NCI-H460 (cell line): ENCODE measurements around the gene WDR27. TPM values are rescaled to one million over a fixed set of nuclear protein-coding genes. Genes with fewer than 3 reads are reported as not detected.

Experiments used
- DNase-seq: peaks from one replicate; pipeline ENCODE4 v3.0.0-alpha.2; 2016; ENCODE audit warnings: low read depth; ENCODE audit errors: extremely low read depth
- polyA plus RNA-seq: library from polyadenylated mRNA; depleted of rRNA; stranded (reverse); fragments of >200 nt; gene quantifications from 2 replicates; pipeline ENCODE4 v1.2.3, GENCODE V29; 2014; cell fraction: nucleus; rRNA removed
- total RNA-seq: library from RNA; depleted of rRNA; stranded (reverse); fragments of >200 nt; shearing (Covaris generic); gene quantifications from 2 replicates; pipeline ENCODE4 v1.2.3, GENCODE V29; 2014; rRNA removed

The WDR27 gene
- 16.9 and 24.0 TPM in 2 replicates for total RNA-seq
- polyA plus RNA-seq = 89.5 and 117 TPM in 2 replicates

DNA sequence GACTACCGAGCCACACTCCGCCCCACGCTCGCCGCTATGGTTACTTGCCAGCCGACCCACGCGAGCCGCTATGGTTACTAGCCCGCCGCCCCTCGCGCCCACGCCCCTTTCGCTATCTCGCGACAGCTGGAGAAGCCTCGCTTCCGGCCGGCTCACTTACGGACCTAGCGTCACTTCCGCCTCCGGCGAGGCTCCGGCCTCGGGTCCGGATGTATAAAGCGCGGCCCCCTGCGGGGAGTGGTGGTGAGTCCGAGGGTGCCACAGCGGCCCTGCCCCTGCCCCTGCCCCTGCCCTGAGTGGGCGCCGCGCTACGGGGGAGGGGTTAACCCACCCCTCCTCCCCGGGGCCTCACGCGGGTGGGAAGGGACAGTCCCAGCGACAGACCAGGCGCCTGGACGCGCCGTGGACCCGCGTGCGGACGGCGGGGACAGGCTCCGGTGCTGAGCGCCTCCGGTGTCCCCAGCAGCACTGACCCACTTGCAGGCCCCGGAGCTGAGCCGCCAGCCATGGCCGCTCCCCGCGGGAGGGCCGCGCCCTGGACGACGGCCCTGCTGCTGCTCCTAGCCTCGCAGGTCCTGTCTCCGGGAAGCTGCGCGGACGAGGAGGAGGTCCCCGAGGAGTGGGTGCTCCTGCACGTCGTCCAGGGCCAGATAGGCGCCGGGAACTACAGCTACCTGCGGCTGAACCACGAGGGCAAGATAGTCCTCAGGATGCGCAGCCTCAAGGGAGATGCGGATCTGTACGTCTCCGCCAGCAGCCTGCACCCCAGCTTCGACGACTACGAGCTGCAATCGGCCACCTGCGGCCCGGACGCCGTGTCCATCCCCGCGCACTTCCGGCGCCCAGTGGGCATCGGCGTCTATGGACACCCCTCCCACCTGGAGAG is at the start of gene WDR27, which contains the start of gene C6orf120:
TSS of gene WDR27 (minus strand) at position 76 of the 886 bp plus-strand sequence. CDS start 13,024 bp downstream, outside the sequence.
TSS of gene C6orf120 (plus strand) at position 173 of the 886 bp plus-strand sequence. CDS start at position 507, 334 bp downstream.
- DNase-seq = peak; percentile 91

DNA sequence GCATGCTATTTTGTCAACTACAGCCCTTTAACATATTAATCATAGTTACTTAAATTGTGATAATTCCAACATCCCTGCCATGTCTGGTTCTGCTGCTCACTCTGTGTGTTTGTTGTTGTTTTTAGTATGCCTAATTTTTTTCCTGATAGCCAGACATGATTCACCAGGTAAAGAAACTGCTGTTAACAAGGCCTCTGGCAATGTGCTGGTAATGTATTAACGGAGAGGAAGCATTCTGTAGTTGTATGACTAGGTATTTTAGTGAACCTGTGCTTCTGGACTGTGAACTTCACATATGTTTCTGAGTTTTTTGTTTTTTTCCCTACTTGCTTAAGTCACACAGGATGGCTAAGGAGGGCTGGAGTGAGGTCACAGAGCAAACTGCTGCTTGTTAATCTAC is 44.7 kb upstream of the WDR27 start:
- DNase-seq = no peak

DNA sequence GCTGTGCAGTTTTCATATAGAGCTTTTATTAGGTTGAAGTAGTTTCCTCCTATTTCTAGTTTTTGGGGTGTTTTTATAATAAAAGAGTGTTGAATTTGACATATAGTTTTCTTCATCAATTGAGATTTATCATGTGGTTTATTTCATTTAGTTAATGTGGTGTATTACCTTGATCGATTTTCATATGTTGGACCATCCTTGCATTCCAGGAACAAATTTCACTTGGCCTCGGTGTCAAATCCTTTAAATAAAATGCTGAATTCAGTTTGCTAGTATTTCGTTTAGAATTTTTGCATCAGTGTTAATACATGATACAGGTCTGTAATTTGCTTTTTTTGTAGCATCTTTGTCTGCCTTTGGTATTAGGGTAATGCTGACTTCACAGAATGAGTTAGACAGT is 43.6 kb upstream of the WDR27 start:
- no peak for DNase-seq

DNA sequence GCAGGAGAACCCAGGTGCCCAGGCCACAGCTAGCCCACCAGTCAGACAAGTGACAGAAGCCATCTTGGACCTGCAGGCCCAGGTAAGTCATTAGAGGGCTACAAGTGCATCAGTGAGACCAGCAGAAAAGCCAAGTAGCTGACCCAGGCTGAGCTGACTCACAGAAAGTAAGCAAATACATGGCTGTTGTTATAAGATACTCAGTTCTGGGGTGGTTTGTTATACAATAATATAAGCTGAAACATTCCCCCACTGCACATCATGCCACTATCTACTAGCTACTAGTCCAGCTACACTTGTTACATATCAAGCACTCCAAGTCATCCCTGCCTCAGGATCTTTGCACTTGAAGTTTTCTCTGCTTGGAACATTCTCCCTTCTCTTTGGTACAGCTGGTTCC is 39.5 kb upstream of the WDR27 start:
- DNase-seq = no peak

DNA sequence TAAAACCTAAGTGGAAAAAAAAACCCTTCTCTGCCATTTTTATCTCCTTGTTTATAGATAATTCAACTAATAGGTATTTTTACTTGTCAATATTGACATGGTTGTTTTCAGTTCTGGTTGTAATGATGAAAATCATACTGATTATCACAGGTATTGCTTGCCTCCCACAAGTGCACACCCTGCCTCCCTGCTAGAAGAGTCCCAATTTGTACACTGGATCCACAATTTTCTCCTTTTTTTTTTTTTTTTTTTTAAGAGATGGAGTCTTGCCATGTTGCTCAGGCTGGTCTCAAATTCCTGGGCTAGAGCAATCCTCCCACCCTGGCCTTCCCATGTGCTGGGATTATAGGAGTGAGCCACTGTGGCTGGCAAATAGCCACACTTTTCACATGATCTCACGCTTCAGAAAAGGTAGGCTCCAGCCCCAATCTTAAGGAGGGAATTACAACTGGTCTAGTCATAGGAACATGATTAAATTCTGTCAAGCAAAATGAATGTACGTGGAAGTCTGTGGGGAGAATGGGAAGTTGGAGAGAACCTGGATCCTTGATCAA is 37.2 kb upstream of the WDR27 start:
- no peak for DNase-seq

DNA sequence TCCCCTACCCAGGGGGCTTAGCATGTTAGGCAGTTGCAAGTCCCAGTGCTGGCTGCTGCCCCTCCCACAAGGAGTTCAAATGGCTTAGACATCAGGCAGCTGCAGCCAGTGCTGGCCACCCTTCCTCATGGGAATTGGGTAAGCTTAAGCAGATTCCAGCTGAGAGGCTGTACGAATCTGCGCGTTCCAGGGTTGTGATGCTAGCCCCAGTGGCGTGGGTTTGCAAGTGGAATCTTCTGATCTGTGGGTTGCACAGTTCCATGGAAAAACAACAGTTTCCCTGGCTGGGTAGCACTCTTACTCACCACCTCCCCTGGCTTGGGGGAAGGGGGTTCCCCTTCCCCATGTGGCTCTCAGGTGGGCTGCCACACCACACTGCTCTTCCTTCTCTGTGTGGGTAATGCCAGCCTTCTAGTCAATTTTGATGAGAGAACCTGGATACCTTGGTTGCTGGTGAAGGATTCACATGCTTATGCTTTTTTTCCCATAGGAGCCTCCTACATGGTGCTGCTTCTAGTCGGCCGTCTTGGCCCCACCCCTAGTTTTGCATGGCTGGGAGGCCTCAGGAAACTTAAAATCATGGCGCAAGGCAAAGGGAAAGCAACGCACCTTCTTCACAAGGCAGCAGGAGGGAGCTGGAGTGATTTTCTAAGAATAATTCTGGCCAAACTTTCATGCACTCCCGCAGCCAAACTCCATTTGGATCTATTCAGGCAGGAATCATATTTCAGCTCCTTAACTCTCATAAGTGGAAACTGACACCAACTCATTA is 36.6 kb upstream of the WDR27 start:
- DNase-seq = no peak

DNA sequence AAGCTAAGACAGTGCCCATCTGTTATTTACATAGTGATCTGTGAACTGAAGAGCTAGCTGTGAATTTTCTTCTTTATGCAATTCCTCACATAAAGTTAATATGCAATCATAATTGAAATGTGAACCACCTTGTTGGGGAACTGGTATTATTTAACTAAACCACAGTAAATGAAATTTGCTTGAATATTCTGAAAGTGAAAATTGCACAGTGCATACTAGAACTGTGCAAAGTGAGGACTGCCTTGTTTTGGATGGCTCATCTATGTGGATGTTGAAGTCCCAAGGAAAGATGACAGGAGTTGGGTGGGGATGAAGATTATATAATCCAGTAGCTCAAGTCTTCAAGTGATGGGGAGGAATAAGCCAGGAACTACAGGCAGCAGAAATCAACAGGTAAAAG is 28.1 kb upstream of the WDR27 start:
- DNase-seq = no peak

DNA sequence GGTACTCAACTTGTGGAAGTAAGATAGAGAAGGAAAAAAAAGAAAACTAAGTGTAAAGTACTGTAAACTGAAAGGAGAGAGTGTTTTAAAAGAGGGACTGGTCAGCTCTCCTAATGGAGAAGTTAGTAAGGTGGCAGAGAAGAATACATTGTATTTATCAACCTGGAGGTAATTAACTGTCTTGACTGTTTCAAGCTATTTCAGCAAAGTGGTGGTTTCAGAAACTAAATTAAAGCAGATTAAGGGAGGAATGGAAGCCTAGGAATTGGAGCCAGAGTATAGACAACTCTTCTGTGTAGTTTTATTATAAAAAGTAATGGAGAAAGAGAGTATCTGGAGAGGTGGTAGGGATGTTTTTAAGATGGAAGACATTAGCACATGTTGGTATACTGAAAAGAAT is 25.1 kb upstream of the WDR27 start:
- DNase-seq = no peak

DNA sequence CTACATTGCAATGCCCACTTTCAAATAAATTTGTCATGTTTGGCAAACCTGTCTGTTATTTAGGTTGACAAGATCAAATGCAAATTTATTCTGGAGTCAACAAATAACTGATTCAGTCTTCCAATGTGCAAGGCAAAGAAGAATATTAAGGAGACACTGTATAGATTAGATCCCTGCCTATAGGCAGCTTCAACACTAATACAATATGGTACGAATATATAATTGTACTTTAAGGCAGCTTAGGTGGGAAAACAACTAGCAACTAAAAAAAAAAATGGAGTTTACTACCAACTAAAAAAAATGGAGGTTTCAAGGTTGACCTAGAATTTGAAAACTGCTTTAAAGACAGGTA is 24.2 kb upstream of the WDR27 start:
- DNase-seq = no peak

DNA sequence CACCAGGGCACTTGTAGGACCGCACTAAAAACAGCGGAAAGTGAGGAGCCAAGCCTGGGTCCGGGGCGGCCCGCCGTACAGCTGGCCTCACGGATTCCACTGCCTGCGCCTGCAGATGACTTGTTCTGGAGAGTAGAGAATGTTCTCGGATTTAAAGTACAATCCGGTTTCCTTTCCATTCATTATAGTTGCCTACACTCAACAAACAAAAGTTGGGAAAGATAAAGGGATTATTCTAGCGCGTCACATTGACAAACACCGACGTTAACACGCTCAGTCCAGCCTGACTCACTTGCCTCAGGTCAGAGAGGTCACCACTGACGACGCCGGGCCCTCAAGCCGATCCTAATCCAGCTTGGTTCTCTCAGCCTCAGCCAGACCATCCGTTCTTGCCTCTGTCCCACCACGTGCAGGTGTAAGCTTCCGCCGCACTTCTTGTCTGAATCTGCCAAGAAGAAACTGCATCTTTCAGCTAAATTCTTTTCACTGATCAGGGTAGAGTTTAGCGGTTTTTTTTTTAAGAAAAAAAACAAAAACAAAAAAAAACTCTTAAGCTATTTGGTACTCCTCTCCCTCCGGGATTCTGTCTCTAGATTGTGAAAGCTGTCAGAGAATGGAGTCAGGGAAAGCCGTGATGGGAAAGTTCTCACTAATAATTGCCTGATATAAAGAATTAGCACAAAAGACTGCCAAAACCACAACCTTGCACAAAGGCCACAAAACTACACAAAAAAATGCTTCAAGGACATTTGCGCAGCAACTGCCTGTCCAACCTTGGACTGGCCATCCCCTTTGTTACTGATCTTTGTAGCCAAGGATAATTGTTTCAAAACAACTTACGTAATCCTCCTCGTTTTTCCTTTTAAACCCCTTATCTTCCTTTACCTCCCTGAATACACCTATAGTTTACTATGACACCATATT is 23.6 kb upstream of the WDR27 start:
- DNase-seq = peak; percentile 58

DNA sequence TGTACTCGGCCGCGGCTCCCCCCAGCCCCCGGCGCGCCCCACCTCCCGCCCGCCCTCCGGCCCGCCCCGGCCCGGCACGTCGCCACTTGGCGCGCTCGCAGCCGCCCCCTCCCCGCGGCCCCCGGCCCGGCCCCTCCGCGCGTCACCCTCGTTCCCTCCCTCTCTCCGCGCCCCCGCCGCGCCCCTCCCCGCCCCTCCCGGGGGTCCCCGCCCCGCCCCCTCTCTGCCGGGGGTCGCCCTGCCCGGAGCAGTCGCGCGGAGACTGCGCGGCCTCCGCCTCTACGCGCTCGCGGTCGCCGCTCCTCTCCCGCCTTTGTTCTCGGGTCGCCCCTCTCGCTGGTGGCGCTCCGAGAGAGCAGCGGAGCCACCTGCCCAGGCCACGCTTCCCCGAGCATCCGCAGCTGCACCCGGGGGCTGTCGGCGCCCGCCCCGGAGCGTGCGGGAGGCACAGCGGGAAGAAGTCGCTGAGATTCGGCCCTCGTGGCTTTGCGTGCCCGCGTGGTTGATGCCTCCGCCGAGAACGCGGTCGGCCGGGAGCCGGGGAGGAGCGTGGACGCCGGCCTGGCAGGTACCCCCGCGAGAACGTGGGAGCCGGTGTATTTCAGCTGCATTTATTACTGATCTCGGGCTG is 22.8 kb upstream of the WDR27 start, which contains the start of gene PHF10:
TSS of gene PHF10 (minus strand) at position 7 of the 631 bp plus-strand sequence. CDS start 569 bp downstream, outside the sequence.
- DNase-seq = peak; percentile 9

DNA sequence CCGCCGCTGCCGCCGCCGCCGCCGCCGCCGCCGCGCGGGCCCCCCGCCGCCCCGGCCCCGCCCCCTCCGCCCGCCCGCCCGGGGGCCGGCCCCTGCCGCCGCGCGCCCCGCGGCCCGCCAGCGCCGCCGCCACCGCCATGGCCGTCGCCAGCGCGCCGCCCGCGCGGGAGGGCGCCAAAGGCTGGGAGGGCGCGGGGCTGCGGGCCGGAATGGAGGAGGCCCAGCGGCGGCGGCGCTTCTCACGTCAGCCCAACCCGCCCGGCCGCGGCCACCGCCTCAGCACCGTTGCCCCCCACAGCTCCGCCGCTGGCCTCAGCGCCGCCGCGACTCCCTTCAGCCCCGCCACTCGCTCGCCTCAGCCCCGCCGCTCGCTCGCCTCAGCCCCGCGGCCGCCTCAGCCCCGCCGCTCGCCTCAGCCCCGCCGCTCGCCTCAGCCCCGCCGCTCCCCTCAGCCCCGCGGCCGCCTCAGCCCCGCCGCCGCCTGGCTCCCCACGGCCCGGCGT is 22.2 kb upstream of the WDR27 start:
- peak; percentile 12 for DNase-seq

DNA sequence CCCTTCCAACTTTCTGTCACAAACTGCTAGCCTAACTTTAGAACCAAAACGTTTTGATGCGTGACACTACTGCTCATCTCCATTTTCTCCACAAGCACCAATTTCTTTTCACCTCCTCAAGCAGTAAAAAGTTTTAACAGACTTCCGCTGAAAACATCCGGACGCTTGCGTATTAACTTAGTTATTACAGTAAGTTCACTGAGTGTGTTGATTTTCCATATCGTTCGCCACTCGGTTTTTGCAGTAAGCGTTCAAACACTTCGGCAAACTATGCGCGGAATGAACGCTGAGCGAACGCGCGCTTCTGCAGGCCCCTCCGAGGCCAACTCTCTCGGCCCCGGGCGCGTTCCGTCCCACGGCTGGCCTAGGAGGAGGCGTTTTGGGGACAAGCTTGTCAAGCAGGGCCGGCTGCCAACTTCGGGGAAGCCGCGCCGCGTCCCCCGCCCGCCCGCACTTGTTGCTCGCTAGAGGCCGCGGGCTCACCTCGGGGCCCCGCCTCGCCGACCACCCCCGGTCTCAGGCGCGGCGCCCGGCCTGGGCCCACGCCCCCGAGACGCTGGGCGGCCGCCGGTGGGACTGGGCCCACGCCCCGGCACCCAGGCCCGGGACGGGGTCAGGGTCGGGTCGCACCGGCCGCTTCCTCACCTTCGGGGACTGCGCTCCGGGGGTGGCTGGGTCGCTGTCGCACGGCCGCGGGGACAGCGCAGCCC is 21.5 kb upstream of the WDR27 start:
- DNase-seq = peak; percentile 6

DNA sequence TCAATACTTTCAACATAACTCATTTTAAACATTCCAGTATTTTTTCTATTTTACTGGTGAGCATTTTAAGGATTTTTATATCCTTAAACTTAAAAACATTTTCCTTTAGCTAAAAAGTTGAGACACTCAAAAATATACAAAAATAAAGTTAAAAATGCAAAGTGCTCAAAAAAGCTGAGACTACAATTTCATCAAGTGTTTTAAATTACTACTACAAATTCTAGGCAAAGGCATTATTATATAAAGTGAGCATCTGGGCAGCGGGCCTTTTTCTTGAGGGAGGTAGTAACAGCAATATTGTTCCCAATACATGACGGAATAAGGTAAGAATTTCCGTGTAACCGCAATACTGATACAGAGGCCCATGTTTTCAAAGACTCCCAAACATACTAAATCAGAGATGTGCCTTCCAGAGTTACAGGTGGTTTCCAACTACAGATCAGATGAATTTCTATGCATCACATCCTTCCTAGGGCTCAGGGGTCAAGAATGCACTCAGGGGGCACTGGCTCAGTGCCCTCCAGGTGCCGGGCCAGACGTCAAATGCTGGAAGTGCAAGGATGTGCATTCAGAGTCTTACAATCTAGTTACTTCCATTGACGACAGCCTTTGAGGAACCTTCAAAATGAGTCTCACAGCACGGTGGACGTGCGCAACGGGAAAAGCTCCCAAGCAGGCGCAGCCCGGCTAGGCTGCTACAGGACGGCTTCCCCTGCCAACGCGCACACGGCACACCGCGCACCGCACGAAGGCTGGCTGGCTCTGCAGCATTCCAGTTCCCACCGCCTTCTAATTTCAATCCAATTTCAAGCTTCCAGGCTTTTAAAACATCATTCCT is 20.8 kb upstream of the WDR27 start:
- DNase-seq = no peak

DNA sequence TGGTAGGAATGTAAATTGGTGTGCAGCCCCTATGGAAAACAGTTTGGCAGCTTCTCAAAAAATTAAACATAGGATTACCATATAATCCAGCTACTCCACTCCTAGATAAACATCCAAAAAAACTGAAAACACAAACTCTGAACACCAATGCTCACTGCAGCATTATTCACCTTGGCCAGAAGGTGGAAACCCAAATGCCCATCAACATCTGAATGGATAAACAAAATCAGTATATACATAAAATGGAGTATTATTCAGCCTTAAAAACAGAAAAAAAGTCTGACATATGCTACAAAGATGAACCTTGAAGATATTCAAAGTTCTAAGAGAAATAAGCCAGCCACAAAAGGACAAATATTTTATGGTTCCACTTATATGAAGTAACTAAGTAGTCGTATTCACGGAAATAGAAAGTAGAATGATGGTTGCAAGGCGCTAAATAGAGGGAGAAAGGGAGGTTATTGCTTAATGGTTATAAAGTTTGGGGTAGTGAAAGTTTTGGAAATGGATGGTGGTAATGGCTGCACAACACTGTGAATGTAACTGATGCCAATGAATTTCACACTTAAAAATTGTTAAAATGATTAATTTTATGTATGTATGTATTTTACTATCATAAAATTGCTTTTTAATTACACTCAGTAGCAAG is 18.5 kb upstream of the WDR27 start:
- no peak for DNase-seq

DNA sequence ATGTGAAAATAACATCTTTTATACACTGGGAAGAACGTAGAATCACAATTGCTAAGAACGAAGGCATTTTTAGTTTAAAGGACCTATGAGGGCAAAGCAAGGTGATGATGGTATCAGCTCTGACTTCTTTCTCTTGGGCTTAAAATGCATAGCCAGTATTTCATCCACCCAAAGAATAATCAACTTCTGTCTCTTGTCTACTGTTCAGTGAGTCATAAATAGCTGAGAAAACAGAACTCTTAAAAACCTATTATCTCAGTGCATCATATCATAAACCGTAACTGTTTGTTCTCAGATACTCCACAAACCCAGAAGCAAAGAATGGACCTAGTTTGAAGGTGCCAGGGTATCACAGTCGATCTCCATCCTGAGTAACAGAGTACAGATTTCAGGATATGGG is 17.3 kb upstream of the WDR27 start:
- no peak for DNase-seq

DNA sequence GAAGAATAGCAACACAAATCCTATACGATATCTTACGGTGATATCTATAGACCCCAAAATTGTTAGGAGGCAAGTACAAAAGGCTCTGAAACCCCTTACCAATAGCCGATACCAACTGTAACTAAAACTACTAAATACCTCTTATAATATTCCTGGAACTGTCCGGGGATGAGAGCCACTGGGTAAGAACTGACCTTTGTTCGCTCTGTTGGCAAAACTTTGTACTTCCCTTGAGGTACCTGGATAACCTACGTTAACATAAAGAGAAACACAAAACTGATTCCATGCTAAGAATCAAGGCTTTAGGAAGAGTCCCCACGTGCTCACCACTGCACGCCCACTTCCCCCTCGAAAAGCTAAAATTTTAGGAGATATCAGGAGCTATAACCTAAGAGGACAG is 12.8 kb upstream of the WDR27 start:
- DNase-seq = no peak
